SW 1271 (cell line): ENCODE results near the gene SVIL.
"Not testable (repeated sequence)": the region's sequence is repeated elsewhere in the genome, so short reads cannot be mapped to it uniquely, and the experiment has no call there.

Experiments
- DNase-seq, 2 experiments: peaks; one replicate each; lab custom pipeline; 2025; lab: John Stamatoyannopoulos, UW

The SVIL gene

DNA sequence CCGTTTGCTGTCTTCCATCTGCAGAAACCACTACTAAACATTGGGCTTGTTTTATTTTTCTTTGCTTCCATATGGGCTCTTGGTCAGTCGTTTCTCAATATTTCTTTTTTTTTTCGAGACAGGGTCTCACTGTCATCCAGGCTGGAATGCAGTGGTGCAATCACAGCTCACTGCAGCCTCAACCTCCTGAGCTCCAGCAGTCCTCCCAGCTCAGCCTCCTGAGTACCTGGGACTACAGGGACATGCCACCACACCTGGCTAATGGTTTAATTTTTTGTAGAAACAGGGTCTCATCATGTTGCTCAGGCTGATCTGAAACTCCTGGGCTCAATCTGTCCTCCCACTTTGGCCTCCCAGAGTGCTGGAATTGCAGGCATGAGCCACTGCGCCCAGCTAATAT, 182.8 kb downstream of the SVIL start:
- no peak for DNase-seq

DNA sequence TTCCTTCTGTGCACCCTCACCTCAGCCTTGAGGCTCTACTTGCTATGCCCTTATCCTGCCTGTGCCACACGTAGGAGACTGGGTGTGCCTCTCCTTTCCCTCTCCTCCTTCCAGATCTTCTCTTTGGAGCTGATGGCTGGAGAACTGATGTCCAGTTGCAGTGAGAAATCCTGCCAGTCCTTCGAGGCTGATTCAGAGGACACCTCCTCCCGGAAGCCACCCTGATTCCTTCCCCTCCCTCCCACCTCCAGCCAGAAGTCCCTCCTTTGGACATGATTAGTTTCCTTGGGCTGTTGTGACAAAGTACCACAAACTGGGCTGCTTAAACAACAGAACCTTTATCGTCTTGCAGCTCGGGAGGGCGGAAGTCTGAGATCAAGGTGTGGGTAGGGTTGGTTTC, 184.4 kb downstream of the SVIL start:
- no peak for DNase-seq

DNA sequence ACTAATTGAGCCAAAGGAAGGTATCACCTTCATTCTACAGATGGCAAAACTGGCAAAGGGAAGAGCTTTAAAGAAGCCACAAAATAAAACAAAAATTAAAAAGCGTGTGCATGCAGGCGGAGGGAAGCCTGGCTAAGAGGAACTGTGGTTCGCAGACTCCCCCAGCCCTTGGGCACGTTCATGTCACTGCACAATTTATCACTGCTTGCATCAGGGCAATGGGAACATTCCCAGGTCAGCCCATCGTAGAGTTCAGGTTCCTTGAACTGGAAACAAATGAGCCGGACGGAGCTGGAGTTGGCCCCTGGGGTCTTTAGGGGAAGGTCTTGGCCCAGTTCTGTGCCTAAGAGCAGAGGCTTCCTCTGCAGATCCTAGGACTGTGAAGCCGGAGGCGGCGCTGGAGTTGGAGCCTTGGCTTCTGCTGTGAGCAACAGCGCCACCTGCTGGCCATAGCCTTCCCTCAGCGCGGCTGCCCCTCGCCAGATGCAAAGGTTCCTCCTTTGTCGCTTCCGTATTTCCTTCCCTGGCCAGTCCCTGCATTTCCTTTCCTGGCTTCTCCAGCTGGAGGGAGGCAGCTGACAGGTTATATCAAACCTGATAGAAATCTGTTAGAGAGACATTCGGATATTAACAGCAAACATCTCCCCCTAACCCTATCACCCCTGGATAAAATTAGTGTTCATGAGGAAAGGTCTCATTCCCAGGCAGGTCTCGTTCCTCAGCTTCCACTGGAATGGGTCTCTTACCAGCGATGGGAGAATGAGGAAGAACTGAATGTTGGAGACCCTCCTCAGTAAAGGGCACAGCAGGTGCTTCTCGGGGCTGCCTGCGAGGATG, 185.8 kb downstream of the SVIL start:
- DNase-seq: peak in 1 of 2 experiments; percentile 65

DNA sequence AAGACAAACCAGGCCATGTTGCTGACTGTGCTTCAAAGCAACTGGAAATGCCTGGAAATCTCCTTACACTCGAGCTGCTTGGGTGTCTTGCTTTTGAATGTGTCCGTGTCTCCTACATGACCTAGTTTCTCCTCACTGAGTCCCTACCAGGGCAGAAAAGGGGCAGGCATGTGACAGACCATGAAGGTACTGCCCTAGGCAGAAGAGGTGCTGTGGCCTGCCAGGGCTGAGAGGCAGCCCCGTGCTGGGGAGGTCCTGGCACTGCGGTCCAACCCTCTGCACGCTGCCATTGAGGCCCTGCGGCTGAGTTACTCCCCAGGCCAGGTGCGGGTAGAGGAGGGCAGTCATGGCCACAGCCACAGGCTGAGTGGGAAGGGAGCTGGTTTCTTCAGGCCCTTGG, 186.6 kb downstream of the SVIL start:
- no peak for DNase-seq

DNA sequence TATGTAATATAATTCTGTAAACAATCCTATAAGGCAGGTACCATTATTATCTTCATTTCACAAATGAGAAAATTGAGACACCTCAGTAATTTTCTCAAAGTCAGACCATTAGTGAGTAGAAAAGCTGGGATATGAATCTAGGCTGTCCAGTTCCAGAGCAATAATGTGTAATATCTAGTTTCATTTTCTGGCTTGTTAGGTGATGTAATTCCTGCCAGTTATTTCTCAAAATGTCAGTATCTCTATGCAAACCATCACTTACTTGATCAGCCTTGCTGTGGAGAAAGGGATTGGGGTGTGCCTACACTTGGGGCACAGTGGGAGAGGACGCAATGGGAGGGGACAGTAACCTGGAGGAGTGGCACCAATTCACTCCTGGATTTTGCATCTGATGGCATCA, 188.4 kb downstream of the SVIL start:
- no peak for DNase-seq

DNA sequence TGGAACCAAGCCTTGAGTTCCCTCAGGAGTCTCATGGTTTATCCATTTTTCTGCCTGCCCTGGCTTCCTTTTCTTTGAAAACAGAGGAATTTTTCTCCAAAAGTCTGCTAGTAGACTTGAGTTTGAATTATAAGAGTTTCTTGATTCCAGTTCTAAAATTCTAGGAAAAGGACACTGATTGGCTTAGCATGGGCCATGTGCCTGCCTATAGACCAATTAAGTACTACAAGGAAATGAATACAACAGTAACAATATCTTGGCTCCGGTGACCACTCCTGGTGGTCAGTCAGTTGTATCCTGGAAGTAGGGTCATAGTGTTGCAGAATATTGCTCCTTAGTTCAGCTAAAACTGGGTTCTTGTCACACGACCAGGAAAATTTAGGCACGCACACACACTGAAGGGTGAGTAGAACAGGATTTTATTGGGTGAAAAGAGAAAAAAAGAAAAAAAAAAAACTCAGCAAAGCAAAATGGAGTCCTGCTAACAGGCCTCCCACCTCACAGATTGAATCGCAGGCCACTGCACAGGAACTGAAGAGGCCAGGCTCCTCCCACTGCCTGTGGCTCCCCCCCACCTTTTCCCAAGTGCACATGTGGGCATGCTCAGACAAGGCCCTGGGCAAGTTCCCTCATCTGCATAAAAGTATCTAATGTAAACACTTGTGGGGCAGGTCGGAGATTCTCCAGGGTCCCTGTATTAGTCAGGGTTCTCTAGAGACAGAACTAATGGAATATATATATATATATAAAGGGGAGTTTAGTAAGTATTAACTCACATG, 190.8 kb downstream of the SVIL start:
- DNase-seq: peak in 1 of 2 experiments; percentile 36

DNA sequence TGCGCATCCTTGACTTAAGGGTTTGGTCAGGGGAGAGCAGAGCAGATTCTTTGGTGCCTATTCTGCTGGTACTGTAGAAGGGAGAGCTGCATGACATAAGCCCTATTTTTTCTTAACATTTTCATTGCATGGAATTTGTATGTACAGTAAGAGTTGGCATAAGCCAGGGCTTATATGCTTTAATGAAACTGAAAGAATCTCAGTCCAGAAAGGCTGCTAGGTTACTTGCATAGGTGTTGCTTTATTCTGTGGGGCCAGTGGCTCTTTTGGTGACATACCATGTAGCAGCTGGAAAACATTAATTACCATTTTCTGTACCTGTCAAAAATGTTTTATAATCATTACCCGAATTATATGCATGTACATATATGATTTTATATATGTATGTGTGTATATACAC, 193.8 kb downstream of the SVIL start:
- no peak for DNase-seq

DNA sequence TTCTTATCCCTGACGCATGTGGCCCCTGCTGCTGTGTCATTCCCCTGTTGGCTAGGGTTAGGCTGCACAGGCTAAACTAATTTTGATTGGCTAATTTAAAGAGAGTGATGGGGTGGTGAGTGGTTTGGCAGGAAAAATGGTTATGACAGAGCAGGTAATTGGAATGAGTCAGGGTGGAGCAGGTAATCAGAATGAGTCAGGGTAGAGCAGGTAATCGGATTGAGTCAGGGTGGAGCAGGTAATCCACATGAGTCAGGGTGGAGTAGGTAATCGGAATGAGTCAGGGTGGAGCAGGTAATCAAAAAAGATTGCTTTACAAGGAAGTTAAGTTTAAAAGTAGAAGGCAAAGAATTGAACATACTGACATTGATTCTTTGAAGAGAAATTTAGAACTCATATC, 195.8 kb downstream of the SVIL start:
- not testable (repeated sequence) for DNase-seq

DNA sequence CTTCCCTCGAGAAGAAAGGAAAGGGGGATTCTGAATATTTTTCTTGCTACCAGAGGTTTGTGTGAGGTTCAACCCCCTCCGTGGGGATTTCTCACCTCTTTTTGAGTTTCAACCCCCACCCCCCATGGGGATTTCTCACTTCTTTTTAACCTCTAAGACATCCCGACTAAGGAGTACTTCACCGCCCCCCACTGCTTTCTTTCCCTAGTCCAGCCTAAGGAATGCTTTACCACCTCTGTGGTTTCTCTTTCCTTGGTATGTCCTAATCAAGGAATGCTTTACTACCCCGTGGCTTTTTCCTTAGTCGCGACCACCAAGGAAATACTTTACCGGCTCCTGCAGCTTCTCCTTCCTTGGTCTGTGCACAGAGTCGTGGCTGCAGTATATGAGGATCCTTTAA, 196.5 kb downstream of the SVIL start:
- peak in 1 of 2 experiments; percentile 30 for DNase-seq

DNA sequence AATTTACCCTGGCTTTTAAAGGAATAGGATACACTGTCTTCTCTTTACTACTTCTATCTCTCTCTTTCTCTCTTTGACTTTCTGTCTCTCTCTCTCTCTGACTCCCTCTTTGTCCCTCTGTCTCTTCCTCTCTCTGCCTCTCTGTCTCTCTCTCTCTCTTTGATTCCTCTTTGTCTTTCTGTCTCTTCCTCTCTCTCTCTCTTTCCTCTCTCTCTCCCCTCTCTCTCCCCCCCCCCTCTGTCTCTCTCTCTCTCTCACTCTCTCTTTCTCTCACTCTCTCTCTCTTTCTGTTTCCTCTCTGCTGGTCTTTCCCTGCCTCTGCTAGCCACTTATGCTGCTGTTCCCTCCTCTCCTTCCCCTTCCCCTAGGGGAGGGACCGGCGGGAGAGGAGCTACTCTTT, 196.9 kb downstream of the SVIL start:
- no peak for DNase-seq

DNA sequence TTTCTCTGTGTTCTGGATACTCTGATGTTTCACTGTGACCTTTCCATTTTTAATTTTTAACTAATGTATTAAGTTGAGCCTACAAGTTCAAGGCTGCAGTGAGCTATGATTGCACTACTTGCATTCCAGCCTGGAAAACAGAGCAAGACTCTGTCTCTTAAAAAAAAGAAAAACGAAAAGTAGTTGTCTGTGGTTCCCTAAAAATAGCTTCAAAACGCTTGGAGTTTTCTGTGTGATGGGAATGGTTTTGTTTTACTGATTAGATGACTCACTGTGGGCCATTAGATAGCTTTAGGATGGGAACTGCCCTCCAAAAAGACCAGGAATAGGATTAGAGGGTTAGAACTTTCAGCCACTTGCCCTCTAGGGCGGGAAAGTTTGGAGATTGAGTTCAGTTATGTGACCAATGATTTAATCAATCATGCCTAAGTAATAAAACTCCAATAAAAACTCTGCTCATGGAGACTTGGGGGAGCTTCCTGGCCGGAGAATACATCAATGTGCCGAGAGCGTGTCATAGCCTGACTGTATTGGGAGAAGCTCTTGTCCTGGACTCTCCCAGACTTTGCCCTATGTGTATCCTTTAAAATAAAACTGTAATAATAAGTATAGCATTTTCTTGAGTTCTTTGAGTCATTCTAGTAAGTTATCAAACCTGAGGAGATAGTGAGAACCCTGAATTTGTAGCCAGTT, 198.8 kb downstream of the SVIL start:
- no peak for DNase-seq

DNA sequence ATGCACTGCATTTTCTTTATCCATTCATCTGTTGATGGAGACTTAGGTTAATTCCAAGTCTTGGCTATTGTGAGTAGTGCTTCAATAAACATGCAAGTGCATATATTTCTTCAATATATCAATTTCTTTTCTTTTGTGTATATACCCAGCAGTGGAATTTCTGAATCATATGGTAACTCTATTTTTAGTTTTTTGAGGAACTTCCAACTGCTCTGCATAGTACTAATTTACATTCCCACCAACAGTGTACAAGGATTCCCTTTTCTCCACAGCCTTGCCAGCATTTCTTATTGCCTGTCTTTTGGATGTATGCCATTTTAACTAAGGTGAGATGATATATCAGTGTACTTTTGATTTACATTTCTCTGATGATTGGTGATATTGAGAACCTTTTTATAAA, 200.7 kb downstream of the SVIL start:
- no peak for DNase-seq

DNA sequence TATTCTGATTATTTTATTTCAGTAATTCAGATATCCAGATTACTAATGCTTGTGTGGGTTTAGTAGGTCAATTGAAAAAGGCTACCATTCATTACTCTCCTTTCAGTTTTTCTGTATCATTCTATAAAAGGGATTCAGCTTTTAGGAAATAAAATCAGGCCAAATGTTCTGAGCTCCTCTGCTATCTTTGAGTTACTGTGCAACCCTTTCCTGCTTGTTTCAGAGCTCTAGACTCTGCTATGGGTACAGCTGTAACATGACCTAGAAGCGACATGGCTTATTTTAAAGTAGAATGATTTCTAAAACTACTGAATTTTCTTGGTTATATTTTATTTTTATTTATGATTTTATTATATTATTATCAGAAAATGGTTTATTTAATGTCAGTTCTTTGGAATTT, 203.1 kb downstream of the SVIL start:
- no peak for DNase-seq

DNA sequence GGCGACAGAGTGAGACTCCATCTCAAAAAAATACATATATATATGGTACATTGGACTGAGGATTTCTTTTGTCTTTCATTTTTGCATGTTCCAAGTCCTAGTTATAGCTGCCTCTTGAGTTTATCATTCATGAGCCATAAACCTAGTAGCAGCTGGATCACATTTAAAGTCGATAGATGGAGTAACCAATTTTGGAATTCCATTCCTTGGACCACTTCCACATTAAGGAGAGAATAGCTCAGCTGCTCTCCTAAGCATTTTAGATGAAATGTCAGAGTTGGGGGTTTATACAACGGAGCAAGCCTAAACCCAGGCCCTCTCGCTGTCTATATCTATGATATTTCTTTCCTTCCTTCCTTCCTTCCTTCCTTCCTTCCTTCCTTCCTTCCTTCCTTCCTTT, 204.7 kb downstream of the SVIL start:
- no peak for DNase-seq

DNA sequence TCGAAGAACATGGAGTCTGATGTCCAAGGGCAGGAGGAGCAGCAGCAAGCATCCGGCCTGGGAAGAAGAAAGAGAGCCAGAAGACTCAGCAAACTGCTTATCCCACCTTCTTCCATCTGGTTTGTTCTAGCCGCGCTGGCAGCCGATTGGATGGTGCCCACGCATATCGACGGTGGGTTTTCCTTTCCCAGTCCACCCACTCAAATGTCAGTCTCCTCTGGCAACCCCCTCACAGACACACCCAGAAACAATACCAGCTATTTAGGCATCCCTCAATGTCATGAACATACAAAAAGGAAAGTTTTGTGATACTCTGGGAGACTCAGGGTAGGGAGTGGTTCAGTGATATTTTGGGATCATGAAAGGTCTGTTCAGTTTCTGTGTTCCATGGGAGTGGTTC, 206.3 kb downstream of the SVIL start:
- DNase-seq: no peak

DNA sequence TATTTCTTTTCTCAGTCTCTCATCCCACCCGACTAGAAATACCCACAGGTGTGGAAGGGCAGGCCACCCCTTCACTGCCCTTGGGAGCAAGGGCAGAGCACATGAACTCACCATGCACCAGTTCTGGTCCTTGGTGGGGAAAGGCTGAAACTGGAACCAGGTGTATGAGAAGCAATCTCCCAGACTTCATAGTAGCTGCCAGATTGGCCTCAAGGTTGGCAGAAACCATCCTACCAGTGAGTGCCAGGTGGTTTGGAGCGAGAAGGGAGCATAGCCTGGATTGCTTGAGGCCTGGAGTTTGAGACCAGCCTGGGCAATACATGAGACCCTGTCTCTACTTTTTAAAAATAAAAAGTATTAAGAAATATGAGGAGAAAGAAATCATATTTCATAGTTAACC, 207.1 kb downstream of the SVIL start:
- DNase-seq: no peak

DNA sequence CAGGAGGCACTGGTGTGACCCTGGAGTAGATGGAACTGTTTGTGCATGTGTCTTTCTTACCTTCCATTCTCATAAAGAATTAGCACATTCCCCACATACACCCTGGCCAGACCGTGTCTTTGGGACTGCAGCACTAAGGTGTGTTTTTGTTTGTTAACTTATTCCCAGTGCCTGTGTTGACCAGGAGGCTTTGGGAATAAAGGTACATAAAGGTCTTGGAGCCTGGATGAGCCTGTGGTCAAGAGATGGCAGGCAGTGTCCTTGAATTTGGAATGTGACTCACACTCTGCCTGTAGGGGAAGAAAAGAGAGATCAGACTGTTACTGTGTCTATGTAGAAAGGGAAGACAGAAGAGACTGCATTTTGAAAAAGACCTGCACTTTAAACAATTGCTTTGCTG, 208.4 kb downstream of the SVIL start:
- no peak for DNase-seq

DNA sequence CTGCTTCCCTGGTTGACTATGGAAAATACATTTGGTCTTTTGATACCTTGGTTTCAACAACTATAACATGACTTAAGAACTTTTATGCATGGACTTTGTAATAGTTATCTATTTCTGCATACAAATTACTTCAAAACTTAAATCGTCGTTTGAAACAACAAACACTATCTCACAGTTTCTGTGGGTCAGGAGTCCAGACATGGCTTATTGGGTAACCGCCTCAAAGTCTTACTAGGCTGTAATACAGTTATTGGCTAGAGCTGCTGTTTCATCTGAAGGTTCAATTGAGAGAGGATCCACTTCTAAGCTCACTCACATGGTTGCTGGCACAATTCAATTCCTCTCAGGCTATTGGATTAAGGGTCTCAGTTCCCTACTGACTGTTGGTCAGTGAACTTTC, 210.8 kb downstream of the SVIL start:
- DNase-seq: no peak

DNA sequence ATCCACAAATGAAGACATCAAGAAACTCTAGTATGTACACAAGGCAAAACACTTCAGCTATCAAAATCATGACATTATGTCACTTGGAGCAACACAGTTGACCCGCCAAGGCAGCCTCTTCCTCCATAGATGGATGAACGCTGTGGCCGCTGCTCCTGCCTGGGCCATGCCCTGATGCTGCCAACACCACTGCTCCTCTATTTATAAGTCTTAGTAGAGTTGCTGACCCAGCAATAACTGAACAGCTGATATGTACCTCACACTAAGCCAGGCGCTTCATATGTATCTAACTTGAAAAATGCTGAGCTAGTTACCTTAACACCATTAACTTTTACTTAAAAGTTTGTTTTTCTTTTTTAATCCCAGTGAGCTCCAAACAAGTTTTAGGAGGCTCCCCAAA, 214.0 kb downstream of the SVIL start:
- DNase-seq: no peak

DNA sequence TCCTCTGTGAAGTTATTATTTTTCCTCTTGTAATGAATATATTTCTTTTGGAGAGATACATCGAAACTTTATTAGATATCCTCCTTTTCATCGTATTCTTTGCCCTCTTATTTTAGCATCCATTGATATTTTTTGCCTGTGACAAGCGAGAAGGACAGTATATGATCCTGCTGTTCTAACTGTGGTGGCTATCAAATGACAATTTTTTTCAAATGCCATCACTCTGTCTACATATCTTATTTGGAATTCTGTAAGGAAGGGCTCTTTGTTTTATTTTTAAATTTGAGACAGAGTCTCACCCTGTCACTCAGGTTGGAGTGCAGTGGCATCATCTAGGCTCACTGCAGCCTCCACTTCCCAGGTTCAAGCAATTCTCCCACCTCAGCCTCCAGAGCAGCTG, 217.4 kb downstream of the SVIL start:
- no peak for DNase-seq

DNA sequence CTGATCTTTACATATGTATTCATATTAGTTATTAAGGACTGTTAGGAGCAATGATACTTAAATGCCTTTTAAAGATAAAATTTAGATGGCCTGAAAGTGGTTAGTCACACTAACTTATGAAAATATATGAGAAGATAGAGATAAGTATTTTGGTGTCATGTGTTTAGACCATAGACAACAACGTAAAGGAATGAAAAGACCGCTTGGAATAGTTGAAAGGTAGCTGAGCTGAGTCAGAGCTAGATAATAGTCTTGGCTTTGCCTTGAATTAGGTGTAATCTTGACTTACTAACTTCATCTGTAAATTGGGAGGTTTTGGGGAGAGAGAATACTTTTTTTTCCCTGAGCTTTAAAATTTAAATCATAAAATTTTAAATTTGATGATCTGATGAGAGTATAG, 218.9 kb downstream of the SVIL start:
- no peak for DNase-seq

DNA sequence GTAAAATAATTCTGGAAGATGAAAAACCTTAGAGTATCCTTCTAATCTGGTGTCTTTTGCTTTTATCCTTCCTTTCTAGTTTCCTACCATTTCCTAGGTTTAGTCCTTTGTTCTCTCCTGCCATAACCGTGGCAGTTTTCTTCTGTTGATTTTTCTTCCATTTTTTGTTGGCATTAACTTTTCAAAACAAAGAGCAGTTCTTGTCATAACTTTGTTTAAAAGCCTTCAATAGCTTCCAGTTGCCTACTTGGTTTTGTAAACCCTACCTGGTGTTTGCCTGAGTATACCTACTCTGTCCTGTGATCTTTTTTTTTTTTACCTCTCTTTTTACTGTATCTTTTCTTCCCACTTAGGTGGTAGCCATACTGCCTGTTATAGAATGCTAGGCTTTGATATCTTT, 220.3 kb downstream of the SVIL start:
- DNase-seq: no peak

DNA sequence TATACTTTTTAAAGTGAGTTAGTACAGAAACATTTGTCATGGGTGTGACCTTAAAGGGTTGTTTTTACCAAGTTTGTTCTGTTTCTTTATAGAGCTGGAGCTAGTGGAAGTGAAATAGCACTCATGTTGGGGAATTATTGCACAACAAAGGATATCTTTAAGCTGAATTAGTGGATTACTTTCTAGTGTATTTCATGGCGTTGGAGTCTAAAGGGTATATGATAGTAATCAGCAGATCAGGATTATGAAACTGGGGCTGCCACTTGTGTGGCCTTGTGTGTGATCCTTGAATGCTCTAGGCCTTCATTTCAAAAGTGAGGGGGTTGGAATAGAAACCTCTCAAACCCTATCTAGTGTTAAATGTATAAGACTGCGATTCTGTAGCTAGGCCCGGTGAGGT, 222.3 kb downstream of the SVIL start:
- no peak for DNase-seq
